Activated T-cell treated with anti-CD3 and anti-CD28 coated beads, Interleukin-2, amount 50 U/mL, for 72 hours (primary cell): Measurements from ENCODE around the gene METRNL. TPM values are rescaled to one million over a fixed set of nuclear protein-coding genes. Genes with fewer than 3 reads are reported as not detected.
A peak's percentile ranks its signal among the peaks of the same experiment; 100 is the strongest.

Source experiments
- ATAC-seq, 2 donors: fragments of 150-1000 bp; cut with Tn5 transposase; replicated peaks in 1 of 2; 2 replicates each; pipeline ENCODE4 v1.10.0; 2021; ENCODE audit warnings: moderate library complexity in 2 of 2, mild to moderate bottlenecking in 1 of 2
- DNase-seq, 2 donors: peaks; one replicate each; pipeline ENCODE4 v3.0.0; 2021 to 2022; ENCODE audit warnings: mixed read lengths in 1 of 2
- H3K27ac Mint-ChIP-seq: one replicate; pipeline ENCODE4 v1.8.0; 2022; ENCODE audit warnings: mild to moderate bottlenecking, moderate library complexity, mixed read lengths
- H3K27me3 Mint-ChIP-seq: one replicate; pipeline ENCODE4 v1.8.0; 2022; ENCODE audit warnings: low read depth, mixed read lengths
- H3K36me3 Mint-ChIP-seq, 2 donors: one replicate each; pipeline ENCODE4 v1.8.0; 2022; ENCODE audit warnings: mixed read lengths in 2 of 2, mild to moderate bottlenecking in 1 of 2; ENCODE audit not compliant: insufficient read depth in 2 of 2
- H3K4me1 Mint-ChIP-seq: one replicate; pipeline ENCODE4 v1.8.0; 2022; ENCODE audit warnings: low read depth, mixed read lengths
- H3K4me3 Mint-ChIP-seq, 2 donors: one replicate each; pipeline ENCODE4 v1.8.0; 2022; ENCODE audit warnings: mild to moderate bottlenecking in 2 of 2, mixed read lengths in 2 of 2, moderate library complexity in 2 of 2
- H3K9me3 Mint-ChIP-seq, 2 donors: one replicate each; pipeline ENCODE4 v1.8.0; 2022; ENCODE audit warnings: mixed read lengths in 2 of 2
- total RNA-seq, 2 donors: library from RNA; stranded (reverse); gene quantifications; one replicate each; pipeline ENCODE4 v1.2.3, GENCODE V29; 2022

The METRNL gene
- total RNA-seq, 2 donors from 2014 or later: 137 to 198 TPM

DNA sequence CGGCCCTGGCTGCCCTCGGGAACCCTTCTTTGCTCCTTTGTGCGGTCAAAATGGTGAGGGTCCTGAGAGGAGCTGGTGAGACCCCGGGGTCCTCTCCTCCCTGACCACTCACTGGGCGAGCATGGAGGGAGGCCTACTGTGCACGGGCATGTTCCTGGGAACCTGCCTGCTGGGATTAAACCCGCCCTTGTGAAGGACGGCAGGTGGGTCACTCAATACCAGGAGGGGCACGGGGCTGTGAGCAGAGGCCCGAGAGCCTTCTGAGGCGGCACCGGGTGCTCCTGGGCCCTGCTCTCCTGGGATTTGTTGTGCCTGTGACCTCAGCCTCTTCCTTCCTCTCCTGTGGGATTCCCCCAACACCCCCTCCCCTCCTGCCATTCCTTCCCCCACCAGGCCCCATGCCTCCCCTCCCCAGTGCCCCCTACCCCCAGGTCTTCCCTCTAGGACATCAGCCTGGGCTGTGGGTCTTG, 19.7 kb downstream of the METRNL start:
- Mint-ChIP-seq H3K4me3 (peak overlapping the region in 1 of 2 donors; percentile 23), H3K36me3 (peaks cover 4 to 5% of the 10 kb centered on the region in 2 donors), H3K27me3 (peaks cover 10% of the 10 kb centered on the region), H3K27ac (no peak overlapping the region), H3K9me3 (no peaks in the 10 kb centered on the region), H3K4me1 (no peaks in the 10 kb centered on the region)
- DNase-seq (no peak), ATAC-seq (peak in 1 of 2 donors; percentile 1)

DNA sequence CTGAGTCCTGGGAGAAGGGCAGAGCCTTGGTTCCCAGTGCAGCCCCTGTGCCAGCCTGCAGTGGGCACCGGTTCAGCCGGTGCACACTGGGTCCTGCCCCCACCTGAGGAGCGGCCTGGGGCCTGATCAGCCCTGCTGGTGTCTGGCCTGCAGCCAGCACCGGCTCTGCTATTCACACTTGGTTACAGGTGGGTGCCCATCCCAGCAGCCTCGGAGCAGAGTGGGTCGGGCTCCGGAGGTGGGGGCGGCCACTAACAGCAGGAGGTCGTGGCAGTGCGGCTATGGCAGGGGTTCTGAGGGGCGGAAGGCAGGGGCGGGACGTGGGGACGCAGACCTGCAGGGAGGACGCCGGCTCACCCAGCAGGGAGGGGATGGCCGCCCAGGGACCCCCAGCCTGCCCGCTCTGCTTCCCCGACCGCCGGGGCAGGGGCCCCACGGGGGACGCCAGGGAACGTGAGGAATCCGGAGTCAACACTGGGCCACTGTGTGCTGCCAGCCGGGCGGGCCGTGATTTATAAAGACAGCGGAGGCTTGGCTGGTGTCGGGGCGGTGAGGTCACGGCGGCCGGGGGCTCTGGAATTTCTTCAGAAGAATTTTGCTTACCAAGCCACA, 20.3 kb downstream of the METRNL start:
- peaks cover 4 to 5% of the 10 kb centered on the region in 2 donors for H3K36me3 Mint-ChIP-seq
- DNase-seq: no peak
- H3K9me3 Mint-ChIP-seq: no peaks in the 10 kb centered on the region
- peaks cover 10% of the 10 kb centered on the region for H3K27me3 Mint-ChIP-seq
- H3K27ac Mint-ChIP-seq: no peak overlapping the region
- H3K4me1 Mint-ChIP-seq: no peaks in the 10 kb centered on the region
- H3K4me3 Mint-ChIP-seq: peak overlapping the region in 1 of 2 donors; percentile 23
- peak; percentile 27 to 30 for ATAC-seq

DNA sequence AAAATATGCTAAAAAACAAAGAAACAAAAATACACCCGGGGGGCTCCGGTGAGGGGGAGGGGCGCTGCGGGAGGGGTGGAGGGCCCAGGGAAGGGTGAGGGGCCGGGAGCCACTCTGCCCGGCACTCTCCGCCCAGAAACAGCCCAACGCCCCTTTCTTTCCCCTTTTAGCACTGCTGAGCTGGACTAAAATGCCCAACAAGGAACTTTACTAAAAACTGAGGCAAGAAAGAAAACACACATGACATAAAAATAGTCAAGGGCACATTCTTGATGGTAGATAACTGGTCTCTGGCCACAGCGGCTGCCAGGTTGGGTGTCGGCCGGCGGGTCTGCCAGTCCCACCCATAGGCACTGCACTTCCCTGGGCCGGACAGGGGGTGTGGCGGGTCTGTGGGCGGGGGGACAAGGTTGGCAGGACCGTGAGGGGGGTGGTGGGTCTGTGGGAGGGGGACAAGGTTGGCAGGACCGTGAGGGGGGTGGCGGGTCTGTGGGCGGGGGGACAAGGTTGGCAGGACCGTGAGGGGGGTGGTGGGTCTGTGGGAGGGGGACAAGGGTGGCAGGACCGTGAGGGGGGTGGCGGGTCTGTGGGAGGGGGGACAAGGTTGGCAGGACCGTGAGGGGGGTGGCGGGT, 20.9 kb downstream of the METRNL start:
- DNase-seq (no peak), ATAC-seq (no peak)
- Mint-ChIP-seq H3K27ac (no peak overlapping the region), H3K36me3 (peaks cover 4 to 5% of the 10 kb centered on the region in 2 donors), H3K4me1 (no peaks in the 10 kb centered on the region), H3K27me3 (peaks cover 10% of the 10 kb centered on the region), H3K9me3 (no peaks in the 10 kb centered on the region), H3K4me3 (no peak overlapping the region)

DNA sequence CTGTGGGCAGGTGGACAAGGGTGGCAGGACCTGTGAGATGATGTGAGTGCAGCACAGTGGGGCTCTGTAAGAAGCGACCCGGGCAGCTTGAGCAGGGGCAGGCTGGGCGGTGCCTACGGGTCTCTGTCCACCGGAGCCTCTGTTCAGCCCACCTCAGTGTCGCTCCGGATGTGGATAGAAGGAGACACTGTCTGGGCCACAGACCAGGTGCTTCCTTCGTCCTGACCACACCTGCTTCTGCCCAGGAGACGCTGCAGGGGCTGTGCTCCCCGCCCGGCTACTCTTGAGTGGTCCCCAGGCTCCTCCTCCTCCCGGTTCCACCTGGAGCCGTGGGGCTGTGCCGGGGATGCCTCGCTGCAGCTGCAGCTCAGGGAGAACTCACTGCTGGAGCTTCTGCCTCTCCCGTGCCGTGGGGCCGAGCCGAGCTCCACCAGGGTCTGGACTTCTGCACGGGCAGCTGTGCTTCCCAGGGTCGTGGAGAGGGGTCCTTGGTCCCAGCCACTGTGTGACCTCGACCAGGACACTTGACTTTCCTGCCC, 21.5 kb downstream of the METRNL start:
- DNase-seq: no peak

DNA sequence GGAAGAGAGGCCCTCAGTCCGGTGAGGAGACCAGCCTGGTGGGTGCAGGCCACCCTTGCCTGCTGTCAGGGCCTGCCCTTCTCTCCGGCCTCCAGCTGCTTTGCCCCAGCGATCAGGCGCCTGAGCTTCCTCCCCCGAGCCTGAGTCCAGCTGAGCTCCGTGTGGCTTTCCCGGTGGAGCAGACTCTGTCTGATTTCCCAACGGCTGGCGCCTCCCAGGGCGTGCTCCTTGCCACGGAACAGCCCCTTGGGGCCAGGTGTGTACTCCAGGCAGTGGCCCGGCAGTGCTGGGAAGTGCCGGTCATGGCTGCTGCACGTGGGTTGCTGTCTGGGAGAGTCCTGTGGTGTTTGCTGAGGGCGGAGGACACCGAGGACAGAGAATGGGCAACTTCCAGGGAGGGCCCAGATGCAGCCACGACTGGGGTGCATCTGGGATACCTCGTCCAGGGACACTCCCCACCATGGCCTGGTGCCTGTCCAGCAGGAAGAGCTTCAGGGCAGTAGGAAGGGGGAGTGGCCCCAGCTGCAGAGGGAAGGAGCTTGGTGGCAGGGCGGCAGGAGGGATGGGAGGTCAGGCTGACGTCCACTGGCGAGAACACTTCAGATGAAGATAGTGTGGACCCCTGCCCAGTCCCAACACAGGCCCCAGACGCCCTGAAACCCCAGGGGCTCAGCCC, 22.5 kb downstream of the METRNL start:
- H3K27me3 Mint-ChIP-seq: peaks cover 12% of the 10 kb centered on the region
- no peaks in the 10 kb centered on the region for H3K9me3 Mint-ChIP-seq
- DNase-seq: no peak
- no peaks in the 10 kb centered on the region for H3K36me3 Mint-ChIP-seq
- no peak overlapping the region for H3K27ac Mint-ChIP-seq
- H3K4me3 Mint-ChIP-seq: no peak overlapping the region
- H3K4me1 Mint-ChIP-seq: no peaks in the 10 kb centered on the region
- ATAC-seq: no peak

More for the DNA sequence above, 21.5 kb downstream of the METRNL start:
- no peak overlapping the region for H3K4me3 Mint-ChIP-seq
- H3K27ac Mint-ChIP-seq: no peak overlapping the region
- ATAC-seq: peak; percentile 28 to 30
- peaks cover under 1 to 1% of the 10 kb centered on the region in 2 donors for H3K36me3 Mint-ChIP-seq
- H3K9me3 Mint-ChIP-seq: no peaks in the 10 kb centered on the region
- peaks cover 10% of the 10 kb centered on the region for H3K27me3 Mint-ChIP-seq
- no peaks in the 10 kb centered on the region for H3K4me1 Mint-ChIP-seq

DNA sequence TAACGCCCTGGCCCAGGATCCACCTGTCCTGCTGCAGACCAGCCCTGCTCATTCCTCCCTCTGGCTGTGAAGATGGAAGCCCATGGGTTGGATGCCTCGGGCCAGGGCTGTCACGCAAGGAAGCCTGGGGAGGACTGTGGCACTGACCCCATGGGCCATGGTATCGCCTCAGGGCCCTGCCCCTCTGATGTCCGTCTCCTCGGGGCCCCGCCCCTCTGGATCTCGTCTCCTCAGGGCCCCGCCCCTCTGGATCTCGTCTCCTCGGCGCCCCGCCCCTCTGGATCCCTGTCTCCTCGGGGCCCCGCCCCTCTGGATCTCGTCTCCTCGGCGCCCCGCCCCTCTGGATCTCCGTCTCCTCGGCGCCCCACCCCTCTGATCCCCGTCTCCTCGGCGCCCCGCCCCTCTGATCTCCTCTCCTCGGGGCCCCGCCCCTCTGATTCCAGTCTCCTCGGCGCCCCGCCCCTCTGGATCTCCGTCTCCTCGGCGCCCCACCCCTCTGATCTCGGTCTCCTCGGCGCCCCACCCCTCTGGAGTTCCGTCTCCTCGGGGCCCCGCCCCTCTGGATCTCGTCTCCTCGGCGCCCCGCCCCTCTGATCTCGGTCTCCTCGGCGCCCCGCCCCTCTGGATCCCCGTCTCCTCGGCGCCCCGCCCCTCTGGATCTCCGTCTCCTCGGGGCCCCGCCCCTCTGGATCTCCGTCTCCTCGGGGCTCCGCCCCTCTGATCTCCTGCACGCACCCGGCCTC, 24.0 kb downstream of the METRNL start:
- H3K36me3 Mint-ChIP-seq: no peaks in the 10 kb centered on the region
- H3K27me3 Mint-ChIP-seq: peaks cover 15% of the 10 kb centered on the region
- H3K4me3 Mint-ChIP-seq: peak overlapping the region; percentile 47
- H3K4me1 Mint-ChIP-seq: no peaks in the 10 kb centered on the region
- no peaks in the 10 kb centered on the region for H3K9me3 Mint-ChIP-seq
- ATAC-seq (peak in 1 of 2 donors; percentile 9), DNase-seq (no peak)
- H3K27ac Mint-ChIP-seq: no peak overlapping the region

DNA sequence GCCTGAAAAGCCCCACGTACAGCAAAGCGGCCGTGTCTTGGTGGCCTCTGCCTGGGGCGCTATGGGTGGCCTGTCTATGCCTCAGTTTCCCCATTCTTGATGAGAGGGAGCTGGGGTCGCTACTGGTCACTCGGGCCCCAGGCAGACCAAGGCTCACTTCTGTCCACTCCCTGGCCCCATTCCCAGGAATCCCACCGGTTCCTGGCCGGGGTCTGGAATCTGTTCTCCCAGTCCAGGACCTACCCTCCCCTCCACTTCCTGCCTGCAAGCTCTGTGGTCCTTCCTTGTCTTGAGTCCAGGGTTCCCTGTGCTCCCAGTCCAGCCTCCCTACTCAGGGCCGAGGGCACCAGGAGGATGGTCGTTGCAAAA, 24.5 kb downstream of the METRNL start:
- no peak for ATAC-seq
- H3K9me3 Mint-ChIP-seq: no peaks in the 10 kb centered on the region
- H3K27me3 Mint-ChIP-seq: peaks cover 20% of the 10 kb centered on the region
- H3K4me3 Mint-ChIP-seq: peak overlapping the region; percentile 47
- no peak overlapping the region for H3K27ac Mint-ChIP-seq
- H3K4me1 Mint-ChIP-seq: no peaks in the 10 kb centered on the region
- no peak for DNase-seq
- no peaks in the 10 kb centered on the region for H3K36me3 Mint-ChIP-seq

DNA sequence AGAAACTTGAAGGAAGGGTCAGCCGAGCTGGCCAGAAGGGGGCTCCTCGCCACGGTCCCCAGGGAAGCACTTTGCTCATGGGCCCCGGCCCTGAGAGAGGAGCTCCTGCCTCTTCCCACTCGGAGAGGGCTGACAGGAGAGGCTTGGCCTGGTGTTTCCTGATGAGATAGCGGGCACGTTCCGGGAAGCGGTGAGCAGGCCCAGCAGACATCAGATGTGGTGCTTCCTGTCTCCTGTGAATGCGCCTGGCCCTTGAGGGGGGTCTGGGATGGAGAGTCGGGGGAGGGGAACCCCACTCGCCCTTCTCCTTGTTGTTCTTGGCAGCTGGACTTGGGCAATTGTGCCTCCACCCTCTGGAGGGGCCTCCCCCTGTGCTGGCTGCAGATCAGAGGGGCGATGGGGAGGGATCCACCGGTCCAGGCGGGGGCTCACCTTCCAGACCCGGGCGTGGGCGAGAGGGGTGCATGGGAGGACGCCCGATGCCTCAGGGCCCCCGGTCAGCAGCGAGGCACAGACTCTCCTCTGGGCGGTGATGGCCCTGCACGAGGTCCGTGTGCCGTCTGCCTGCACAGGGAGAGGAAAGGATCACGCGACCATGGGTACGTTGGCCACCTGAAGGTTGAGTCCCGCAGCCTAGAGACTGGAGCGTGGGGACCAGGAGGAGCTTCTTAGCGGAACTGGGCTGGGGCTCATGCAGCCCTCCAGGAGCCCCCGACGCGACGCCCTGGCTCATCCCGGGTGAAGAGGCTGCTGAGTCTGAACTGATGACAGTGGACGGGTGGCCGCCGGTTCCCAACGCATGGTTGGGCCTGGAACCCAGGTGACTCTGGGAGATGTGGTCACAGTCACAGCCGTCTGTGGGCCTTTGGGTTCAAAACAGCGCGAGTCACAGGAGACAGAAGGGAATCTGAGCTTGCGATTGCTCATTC, 25.4 kb downstream of the METRNL start:
- H3K27ac Mint-ChIP-seq: no peak overlapping the region
- ATAC-seq: no peak

DNA sequence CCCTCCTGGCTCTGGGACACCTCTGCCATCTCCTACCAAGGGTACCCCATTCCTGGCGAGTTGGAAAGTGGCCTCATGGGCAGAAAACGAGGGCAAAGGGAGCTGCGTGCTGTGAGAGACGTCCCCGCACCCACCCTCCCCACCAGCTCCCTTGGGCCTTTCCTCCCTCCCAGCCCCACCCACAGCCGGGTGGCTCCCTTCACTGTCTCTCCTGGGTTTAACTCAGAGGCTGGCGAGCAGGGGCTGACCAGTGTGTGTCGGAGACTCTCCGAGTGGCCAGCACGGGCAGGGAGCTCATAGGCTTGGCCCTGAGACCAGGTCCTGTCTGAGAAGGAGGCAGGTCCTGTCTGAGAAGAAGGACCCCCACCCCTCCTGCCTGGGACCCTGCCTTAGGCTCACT, 26.1 kb downstream of the METRNL start:
- no peak overlapping the region for H3K27ac Mint-ChIP-seq
- DNase-seq: no peak
- H3K4me1 Mint-ChIP-seq: no peaks in the 10 kb centered on the region
- no peak overlapping the region for H3K4me3 Mint-ChIP-seq
- H3K27me3 Mint-ChIP-seq: peaks cover 14% of the 10 kb centered on the region
- no peak for ATAC-seq
- no peaks in the 10 kb centered on the region for H3K9me3 Mint-ChIP-seq
- H3K36me3 Mint-ChIP-seq: no peaks in the 10 kb centered on the region

More for the DNA sequence above, 25.4 kb downstream of the METRNL start:
- Mint-ChIP-seq H3K4me3 (no peak overlapping the region), H3K36me3 (no peaks in the 10 kb centered on the region), H3K9me3 (no peaks in the 10 kb centered on the region), H3K4me1 (no peaks in the 10 kb centered on the region), H3K27me3 (peaks cover 18% of the 10 kb centered on the region)
- DNase-seq: no peak

DNA sequence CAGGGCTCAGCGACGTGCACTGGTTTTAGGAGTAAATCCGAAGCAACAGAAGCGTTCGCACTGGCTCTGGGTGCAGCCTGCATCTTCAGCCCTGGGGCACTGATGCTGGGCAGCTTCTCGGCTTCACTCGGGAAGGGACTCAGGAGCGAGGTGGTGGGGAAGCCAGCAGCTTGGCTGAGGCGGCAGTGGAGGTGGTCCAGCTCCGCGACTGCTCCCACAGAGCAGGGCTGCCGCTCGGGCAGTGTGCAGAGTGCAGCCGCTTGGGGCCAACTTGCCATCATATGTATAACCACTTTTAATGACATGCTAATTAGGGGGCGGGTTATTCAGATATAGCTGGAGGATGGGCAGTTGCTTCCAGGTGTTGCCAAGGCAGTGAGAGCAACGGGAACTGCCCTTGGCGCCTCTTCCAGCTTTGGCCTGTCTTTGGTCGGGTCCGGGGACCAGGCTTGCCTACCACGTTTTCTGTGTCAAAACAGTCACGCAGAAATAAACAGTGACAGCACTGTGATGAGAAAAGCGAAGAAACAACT, 26.7 kb downstream of the METRNL start:
- no peaks in the 10 kb centered on the region for H3K4me1 Mint-ChIP-seq

DNA sequence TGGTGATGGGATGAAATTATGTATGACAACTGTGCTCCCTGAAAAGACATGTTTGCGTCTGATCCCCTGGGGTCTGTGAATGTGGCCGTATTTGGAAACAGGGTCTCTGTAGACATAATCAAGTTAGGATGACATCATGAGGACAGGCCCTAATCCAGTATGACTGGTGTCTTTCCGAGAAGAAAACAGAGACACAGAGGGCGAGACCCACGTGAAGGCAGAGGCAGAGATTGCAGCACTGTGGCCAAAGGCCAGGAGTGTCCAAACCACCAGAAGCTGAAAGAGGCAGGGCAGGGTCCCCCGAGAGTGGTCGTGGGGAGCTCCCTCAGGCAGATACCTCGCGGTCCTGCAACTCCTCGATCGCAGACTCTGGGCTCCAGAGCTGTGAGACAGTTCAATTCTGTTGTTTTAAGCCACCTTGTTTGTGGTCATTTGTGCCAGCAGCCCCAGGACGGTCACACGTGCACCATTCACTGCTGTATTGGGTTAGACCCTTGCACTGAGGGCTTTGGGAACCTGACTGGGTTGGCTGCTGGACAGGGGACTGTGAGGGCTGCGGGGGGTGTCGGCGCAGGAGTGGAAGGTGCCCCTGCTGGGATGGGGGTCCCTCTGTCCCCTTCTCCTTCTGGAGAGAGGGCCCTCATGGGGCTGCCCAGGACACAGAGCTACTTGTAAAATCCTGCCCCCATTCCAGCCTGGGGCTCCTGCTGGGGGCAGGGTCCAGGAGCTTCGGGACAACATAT, 27.7 kb downstream of the METRNL start:
- no peak for DNase-seq
- H3K9me3 Mint-ChIP-seq: no peaks in the 10 kb centered on the region
- H3K27me3 Mint-ChIP-seq: peaks cover 14% of the 10 kb centered on the region
- ATAC-seq: no peak
- H3K4me1 Mint-ChIP-seq: no peaks in the 10 kb centered on the region
- H3K36me3 Mint-ChIP-seq: no peaks in the 10 kb centered on the region
- no peak overlapping the region for H3K4me3 Mint-ChIP-seq
- H3K27ac Mint-ChIP-seq: no peak overlapping the region

More for the DNA sequence above, 26.7 kb downstream of the METRNL start:
- no peak for DNase-seq
- H3K27ac Mint-ChIP-seq: no peak overlapping the region
- no peaks in the 10 kb centered on the region for H3K36me3 Mint-ChIP-seq
- H3K9me3 Mint-ChIP-seq: no peaks in the 10 kb centered on the region
- peaks cover 14% of the 10 kb centered on the region for H3K27me3 Mint-ChIP-seq
- no peak for ATAC-seq
- H3K4me3 Mint-ChIP-seq: no peak overlapping the region
